SK-N-SH (cell line): ENCODE measurements around the gene SEMG1. TPM values are rescaled to one million over a fixed set of nuclear protein-coding genes. Genes with fewer than 3 reads are reported as not detected.

Source experiments
- CTCF ChIA-PET: fragments of 300-600, 350-600 bp; formaldehyde crosslinking; extraction: SDS; loops from one replicate; lab custom pipeline; 2021; lab: Yijun Ruan, JAX
- POLR2A ChIA-PET: fragments of 350-600 bp; sonication (Branson Sonifier 250); formaldehyde crosslinking; extraction: SDS; loops from one replicate; lab custom pipeline; 2020; ENCODE audit warnings: antibody characterized with exemption, inconsistent platforms; lab: Yijun Ruan, JAX
- DNase-seq: peaks from one replicate; pipeline ENCODE4 v3.0.0; 2012
- H2AFZ ChIP-seq: fragments of 200-600 bp; sonication (generic); 2 replicates; pipeline ENCODE4 v1.8.1; 2016; ENCODE audit warnings: antibody characterized with exemption, mild to moderate bottlenecking, low read depth
- H3F3A ChIP-seq: fragments of 200-600 bp; sonication (generic); replicated peaks from 2 replicates; pipeline ENCODE3; 2016; ENCODE audit warnings: antibody characterized with exemption, mild to moderate bottlenecking; ENCODE audit not compliant: insufficient read depth
- H3K27ac ChIP-seq, 2 experiments: fragments of 200-500 bp in 1 of 2; fragments of 200-600 bp in 1 of 2; sonication (Bioruptor generic) in 1 of 2; sonication (generic), shearing (Covaris generic) in 1 of 2; 2 replicates each; pipeline versions ENCODE4 v1.5.1 to v1.6.1; 2014 to 2016; ENCODE audit warnings: low read depth in 2 of 2, inconsistent platforms in 1 of 2, low read length in 1 of 2, mild to moderate bottlenecking in 1 of 2, mixed read lengths in 1 of 2
- H3K27me3 ChIP-seq: fragments of 200-600 bp; sonication (generic), shearing (Covaris generic); 2 replicates; pipeline ENCODE4 v1.6.1; 2016; ENCODE audit warnings: mixed run types; ENCODE audit not compliant: insufficient read depth
- H3K36me3 ChIP-seq, 2 experiments: fragments of 200-500 bp in 1 of 2; fragments of 200-600 bp in 1 of 2; sonication (Bioruptor generic) in 1 of 2; sonication (generic) in 1 of 2; replicated peaks in 1 of 2; 2 replicates each; pipeline versions ENCODE3 to v1.5.1; 2014 to 2016; ENCODE audit warnings: low read length in 1 of 2, mild to moderate bottlenecking in 1 of 2; ENCODE audit not compliant: insufficient read depth in 2 of 2, control insufficient read depth in 1 of 2
- H3K4me1 ChIP-seq, 2 experiments: fragments of 200-500 bp in 1 of 2; fragments of 200-600 bp in 1 of 2; sonication (Bioruptor generic) in 1 of 2; sonication (generic), shearing (Covaris generic) in 1 of 2; 2 replicates each; pipeline versions ENCODE4 v1.5.1 to v1.6.1; 2014 to 2016; ENCODE audit warnings: low read depth in 1 of 2, low read length in 1 of 2, mixed run types in 1 of 2; ENCODE audit not compliant: insufficient read depth in 2 of 2, control insufficient read depth in 1 of 2
- H3K4me2 ChIP-seq: fragments of 200-600 bp; sonication (generic), shearing (Covaris generic); 2 replicates; pipeline ENCODE4 v1.6.1; 2017; ENCODE audit warnings: mixed run types
- H3K4me3 ChIP-seq, 2 experiments: fragments of 200-500 bp in 1 of 2; fragments of 200-600 bp in 1 of 2; sonication (Bioruptor generic) in 1 of 2; sonication (generic), shearing (Covaris generic) in 1 of 2; 2 replicates each; pipeline versions ENCODE4 v1.5.1 to v1.8.1; 2014 to 2016; ENCODE audit warnings: low read depth in 2 of 2, inconsistent platforms in 1 of 2, low read length in 1 of 2, mild to moderate bottlenecking in 1 of 2, mixed read lengths in 1 of 2, moderate library complexity in 1 of 2
- H3K79me2 ChIP-seq: fragments of 200-600 bp; sonication (generic); 2 replicates; pipeline ENCODE4 v1.8.1; 2017; ENCODE audit warnings: mild to moderate bottlenecking; ENCODE audit not compliant: insufficient read depth
- H3K9ac ChIP-seq: fragments of 200-600 bp; sonication (generic); 2 replicates; pipeline ENCODE4 v1.6.1; 2017; ENCODE audit warnings: mixed run types
- H3K9me2 ChIP-seq: fragments of 200-600 bp; sonication (generic); 2 replicates; pipeline ENCODE4 v1.6.1; 2017; ENCODE audit warnings: mixed run types
- H3K9me3 ChIP-seq: fragments of 200-600 bp; sonication (generic); 2 replicates; pipeline ENCODE4 v1.6.1; 2017; ENCODE audit warnings: mixed run types, mild to moderate bottlenecking, moderate library complexity
- H4K20me1 ChIP-seq: fragments of 200-600 bp; sonication (generic); 2 replicates; pipeline ENCODE4 v1.6.1; 2017; ENCODE audit warnings: mild to moderate bottlenecking, mixed run types; ENCODE audit not compliant: insufficient read depth
- FOSL2 ChIP-seq: IDR thresholded peaks from 2 replicates; pipeline ENCODE4 v1.4.0; 2012; ENCODE audit warnings: low read depth, mild to moderate bottlenecking, moderate library complexity, borderline replicate concordance
- FOXJ3 ChIP-seq: sonication (generic); formaldehyde crosslinking; IDR thresholded peaks from 2 replicates; pipeline ENCODE4 v1.5.1; 2020; ENCODE audit warnings: mild to moderate bottlenecking, missing genetic modification reagents
- FOXM1 ChIP-seq: IDR thresholded peaks from 2 replicates; pipeline ENCODE4 v1.4.0; 2012; ENCODE audit warnings: low read depth, mild to moderate bottlenecking
- GATA2 ChIP-seq: sonication (generic); formaldehyde crosslinking; IDR thresholded peaks from 2 replicates; pipeline ENCODE4 v1.5.0; 2020; ENCODE audit warnings: mild to moderate bottlenecking, missing genetic modification reagents
- JUND ChIP-seq: IDR thresholded peaks from 2 replicates; pipeline ENCODE4 v1.4.0; 2012
- MXI1 ChIP-seq: IDR thresholded peaks from 2 replicates; pipeline ENCODE4 v1.6.1; 2012; ENCODE audit warnings: mild to moderate bottlenecking, low read depth, low read length, improper control_type of control experiment
- NFIC ChIP-seq: IDR thresholded peaks from 2 replicates; pipeline ENCODE4 v1.4.0; 2012; ENCODE audit warnings: borderline replicate concordance
- PBX3 ChIP-seq: IDR thresholded peaks from 2 replicates; pipeline ENCODE4; 2012
- POLR2AphosphoS5 ChIP-seq: IDR thresholded peaks from 2 replicates; pipeline ENCODE4 v1.6.1; 2012; ENCODE audit warnings: low read depth, low read length
- RAD21 ChIP-seq: IDR thresholded peaks from 2 replicates; pipeline ENCODE4 v1.6.1; 2012; ENCODE audit warnings: mild to moderate bottlenecking, low read length
- RCOR1 ChIP-seq: fragments of 150-350 bp; IDR thresholded peaks from 2 replicates; pipeline ENCODE4 v1.6.1; 2017; ENCODE audit warnings: antibody characterized with exemption, low read length
- REST ChIP-seq: IDR thresholded peaks from 2 replicates; pipeline ENCODE4 v1.6.1; 2012; ENCODE audit warnings: mild to moderate bottlenecking, low read depth, low read length, moderate library complexity
- RXRA ChIP-seq: IDR thresholded peaks from 2 replicates; pipeline ENCODE4 v1.4.0; 2012; ENCODE audit warnings: low read depth, mild to moderate bottlenecking, borderline replicate concordance
- SIN3A ChIP-seq: IDR thresholded peaks from 2 replicates; pipeline ENCODE4 v1.6.1; 2012; ENCODE audit warnings: low read depth, mild to moderate bottlenecking, low read length, moderate library complexity, borderline replicate concordance
- SMC3 ChIP-seq: IDR thresholded peaks from 2 replicates; pipeline ENCODE4 v1.6.1; 2012; ENCODE audit warnings: low read depth, low read length, improper control_type of control experiment
- TEAD4 ChIP-seq: IDR thresholded peaks from 2 replicates; pipeline ENCODE4 v1.4.0; 2012; ENCODE audit warnings: mild to moderate bottlenecking, borderline replicate concordance; ENCODE audit not compliant: insufficient read depth
- WGBS: methylation state at CpG from one replicate; pipeline ENCODE4 v1.1.6; 2017; ENCODE audit warnings: low lambda C conversion rate; 5-methylcytosine and 5-hydroxymethylcytosine counted together
- polyA plus RNA-seq, 3 experiments: library from polyadenylated mRNA; depleted of rRNA; stranded (reverse); fragments of >200 nt; gene quantifications; 2 replicates each; pipeline ENCODE4 v1.2.3, GENCODE V29; 2012

SEMG1 gene
- polyA plus RNA-seq, 1 of the 3 experiments (the other 2 are of a cell fraction): not detected

GRCh38 chr20:45211569-45212474, 5.0 kb downstream of the SEMG1 start:
- Histone ChIP-seq H3K4me2 (no peak overlapping the region), H3K4me1 (no peaks in the 10 kb centered on the region), H3K4me3 (no peak overlapping the region), H3K79me2 (no peaks in the 10 kb centered on the region), H3K36me3 (no peaks in the 10 kb centered on the region), H3K27ac (no peak overlapping the region), H3K9me3 (no peaks in the 10 kb centered on the region), H3K27me3 (no peaks in the 10 kb centered on the region; the same call in 1 of the 2 replicates), H4K20me1 (no peaks in the 10 kb centered on the region), H3K9ac (no peak overlapping the region), H2AFZ (no peak overlapping the region), H3F3A (no peaks in the 10 kb centered on the region), H3K9me2 (no peaks in the 10 kb centered on the region)
- TF ChIP-seq MXI1 (no peak), FOXJ3 (CRISPR knock-in tag) (no peak), TEAD4 (no peak), GATA2 (no peak), RAD21 (no peak), RCOR1 (no peak), NFIC (no peak), SIN3A (no peak), RXRA (no peak), SMC3 (no peak), JUND (no peak), FOSL2 (no peak), POLR2AphosphoS5 (no peak)
- CTCF ChIA-PET: no interaction called here
- POLR2A ChIA-PET: no interaction called here
- DNase-seq: no peak

- Histone ChIP-seq H3K27me3 (no peaks in the 10 kb centered on the region; the same call in 1 of the 2 replicates), H3F3A (no peaks in the 10 kb centered on the region), H2AFZ (no peak overlapping the region), H3K79me2 (no peaks in the 10 kb centered on the region), H4K20me1 (no peaks in the 10 kb centered on the region), H3K9me3 (no peaks in the 10 kb centered on the region), H3K9me2 (no peaks in the 10 kb centered on the region), H3K4me1 (no peaks in the 10 kb centered on the region), H3K36me3 (no peaks in the 10 kb centered on the region), H3K4me3 (no peak overlapping the region), H3K9ac (no peak overlapping the region), H3K27ac (no peak overlapping the region), H3K4me2 (no peak overlapping the region)
- 3% methylated on average over 3 of the region's 3 CpGs for WGBS
- ChIA-PET CTCF (no interaction called here), POLR2A (no interaction called here)
- DNase-seq: no peak
- TF ChIP-seq JUND (no peak), REST (no peak), FOXM1 (no peak), RAD21 (no peak), PBX3 (no peak)
Measured at GRCh38 chr20:45212836-45213235, 6.0 kb downstream of the SEMG1 start.
